ENCODE data around the gene NXF3. TPM values are rescaled to one million over a fixed set of nuclear protein-coding genes. Genes with fewer than 3 reads are reported as not detected.
"Not testable (repeated sequence)": the region's sequence is repeated elsewhere in the genome, so short reads cannot be mapped to it uniquely, and the experiment has no call there.

The NXF3 gene
- total RNA-seq, 3 donors from 2014 or later, result 0.32 to 0.75 (median 0.38) TPM

GRCh38 chrX:103052625-103053024, 40.3 kb downstream of the NXF3 start:
- no peak overlapping the region for H3K4me3 ChIP-seq
- no peaks in the 10 kb centered on the region for H3K4me1 ChIP-seq (ENCODE audit: low read depth)
- DNase-seq, result no peak
- intact Hi-C loops (cut with DNase I, micrococcal nuclease), result no loop called here
- no peaks in the 10 kb centered on the region for H3K36me3 ChIP-seq (ENCODE audit: low read depth)
- no peak for TF ChIP-seq CTCF (IDR thresholded peaks at IDR 0.05)
- no peaks in the 10 kb centered on the region for H3K9me3 ChIP-seq
- ATAC-seq, result no peak

GRCh38 chrX:103051260-103051789, 41.6 kb downstream of the NXF3 start:
- H3K4me3 ChIP-seq, result no peak overlapping the region
- no peaks in the 10 kb centered on the region for H3K4me1 ChIP-seq (ENCODE audit: low read depth)
- ATAC-seq (no peak), DNase-seq (no peak)
- no peaks in the 10 kb centered on the region for H3K9me3 ChIP-seq
- H3K36me3 ChIP-seq (ENCODE audit: low read depth), result no peaks in the 10 kb centered on the region
- no peak for TF ChIP-seq CTCF (IDR thresholded peaks at IDR 0.05)
- intact Hi-C loops (cut with DNase I, micrococcal nuclease), result no loop called here

- DNase-seq; H3K9me3 ChIP-seq; intact Hi-C loops (cut with DNase I, micrococcal nuclease); H3K4me1 ChIP-seq (ENCODE audit: low read depth); ATAC-seq; H3K4me3 ChIP-seq; H3K36me3 ChIP-seq (ENCODE audit: low read depth): not testable (repeated sequence)
Measured at GRCh38 chrX:103033371-103033770, 59.6 kb downstream of the NXF3 start.

Other genes starting within 250 kb of the NXF3 start
- 1 to 10 TPM; 1.1 to 1.4 (median 1.3) TPM for gene RAB40AL, start 155.9 kb downstream of the NXF3 start, total RNA-seq
- 1 to 10 TPM in 1 of 3 donors, under 1 TPM in 1, not detected in 1; 0.87 to 7.3 TPM for gene BEX1, start 29.0 kb downstream of the NXF3 start, total RNA-seq
- 10 to 100 TPM in 1 of 3 donors, 1 to 10 TPM in 2; 7.8 to 34.0 (median 8.9) TPM for gene BEX4, start 122.0 kb upstream of the NXF3 start, total RNA-seq
- 10 to 100 TPM; 24.4 to 43.0 (median 31.2) TPM for gene TCEAL8, start 162.0 kb upstream of the NXF3 start, total RNA-seq
- gene TCEAL5, start 183.6 kb upstream of the NXF3 start, total RNA-seq, result under 1 TPM in 1 of 3 donors, not detected in 2; 0.92 TPM
- 1 to 10 TPM; 4.6 to 5.5 (median 4.9) TPM for gene BEX2, start 217.8 kb upstream of the NXF3 start, total RNA-seq
- 10 to 100 TPM in 1 of 3 donors, 1 to 10 TPM in 1, under 1 TPM in 1; 0.61 to 12.1 (median 2.2) TPM for gene TCEAL7, start 237.1 kb upstream of the NXF3 start, total RNA-seq